ENCODE measurements around the gene SMAD2. TPM values are rescaled to one million over a fixed set of nuclear protein-coding genes. Genes with fewer than 3 reads are reported as not detected.

Gene SMAD2
- total and polyA plus RNA-seq, 2 of the 8 experiments (the other 6 are each of a cell fraction or from before 2014, with no cell fraction given): 28.4 to 124 TPM

- H2BK12ac ChIP-seq (ENCODE audit: low read depth, low read length): no peak overlapping the region
- no peaks in the 10 kb centered on the region for H3K23me2 ChIP-seq (ENCODE audit: low read depth, low read length)
- DNase-seq (ENCODE audit: low read depth in 1 of 2, low spot score in 2 of 2) (no peak), FAIRE-seq (no peak)
- peaks cover 7 to 9% of the 10 kb centered on the region in 2 experiments for H4K20me1 ChIP-seq (replicated peaks in 1 of 2; ENCODE audit: control insufficient read depth in 1 of 2, insufficient read depth in 2 of 2, low read length in 2 of 2)
- no peak overlapping the region for H3K18ac ChIP-seq (ENCODE audit: extremely low read depth, low read length)
- TF ChIP-seq HDAC6 (IDR thresholded peaks at IDR 0.05; ENCODE audit: low read depth, low read length) (no peak), ZNF274 (IDR thresholded peaks at IDR 0.05; ENCODE audit: borderline replicate concordance, extremely low read depth, low read length) (no peak), NANOG (IDR thresholded peaks at IDR 0.05; ENCODE audit: insufficient read depth, low read depth, low read length, poor library complexity, severe bottlenecking) (no peak), RAD21 (IDR thresholded peaks at IDR 0.05 in 1 of 2, conservative IDR thresholded peaks at IDR 0.05 in 1 of 2; ENCODE audit: low read depth in 2 of 2, low read length in 2 of 2) (no peak)
- H3K4me3 ChIP-seq (ENCODE audit: extremely low read depth in 1 of 4, insufficient read depth in 2 of 4, low read depth in 3 of 4, low read length in 4 of 4): no peak overlapping the region
- no peak overlapping the region for H2AK5ac ChIP-seq (ENCODE audit: low read depth, low read length)
- CTCF ChIA-PET (ENCODE audit: partially characterized antibody): interaction anchor here (0.9 to 1.5 kb wide), 3 partner anchors 36 to 127 kb away, joined by 3 to 5 read pairs (median 4); no protein-coding TSS in a partner anchor
- no peak overlapping the region for H2BK120ac ChIP-seq (replicated peaks; ENCODE audit: low read depth, low read length)
- H3K4me1 ChIP-seq (replicated peaks in 1 of 4; ENCODE audit: control insufficient read depth in 3 of 4, insufficient read depth in 4 of 4, low read length in 3 of 4): peaks cover 0 to 5% (median 1%) of the 10 kb centered on the region in 4 experiments; a peak in 2 of 7 replicates
- H3K4ac ChIP-seq (replicated peaks; ENCODE audit: insufficient read length, low read depth, low read length): no peak overlapping the region
- no peak overlapping the region for H4K8ac ChIP-seq (ENCODE audit: extremely low read depth, insufficient read depth, low read length)
- no peak overlapping the region for H3K23ac ChIP-seq (ENCODE audit: insufficient read length)
- no peak overlapping the region for H2BK20ac ChIP-seq (ENCODE audit: low read length)
- no peak overlapping the region for H4K5ac ChIP-seq (ENCODE audit: insufficient read length, low read depth, low read length)
- peaks cover 0 to 59% of the 10 kb centered on the region in 2 experiments; a peak in 2 of 4 replicates for H3K79me2 ChIP-seq (ENCODE audit: control insufficient read depth in 1 of 2, insufficient read depth in 2 of 2, low read length in 2 of 2)
- no peak overlapping the region for H4K91ac ChIP-seq (replicated peaks; ENCODE audit: insufficient read length, low read length)
- no peak overlapping the region for H3K4me2 ChIP-seq (ENCODE audit: insufficient read depth in 1 of 2, low read depth in 2 of 2, low read length in 2 of 2)
- H3K9ac ChIP-seq (replicated peaks in 1 of 4; ENCODE audit: extremely low read depth in 1 of 4, low read depth in 3 of 4, low read length in 3 of 4): no peak overlapping the region
- no peak overlapping the region for H2BK15ac ChIP-seq (ENCODE audit: low read length)
- WGBS, 2 experiments (ENCODE audit: extremely low coverage in 1 of 2, insufficient coverage in 1 of 2, insufficient read length in 1 of 2, insufficient replicate concordance in 2 of 2, low coverage in 1 of 2, low lambda C conversion rate in 2 of 2, missing lambda C conversion rate in 1 of 2): 90% methylated on average over 1 of the region's 1 CpG; no CpG with 5 or more reads in 1 of the 2 experiments
- H3K9me3 ChIP-seq (ENCODE audit: insufficient read depth in 2 of 2, low read depth in 1 of 2, low read length in 1 of 2): no peaks in the 10 kb centered on the region
- no peak overlapping the region for H3K14ac ChIP-seq (ENCODE audit: insufficient read length)
- H3K27me3 ChIP-seq (replicated peaks in 1 of 4; ENCODE audit: control insufficient read depth in 3 of 4, extremely low read depth in 1 of 4, insufficient read depth in 3 of 4, low read length in 3 of 4): no peaks in the 10 kb centered on the region
- H3K36me3 ChIP-seq (ENCODE audit: control insufficient read depth in 2 of 4, insufficient read depth in 4 of 4, low read length in 3 of 4): peaks cover 0 to 40% (median 8%) of the 10 kb centered on the region in 4 experiments; a peak in 4 of 8 replicates
- H3K79me1 ChIP-seq (ENCODE audit: low read depth, low read length): no peaks in the 10 kb centered on the region; the same call in 1 of the 2 replicates
- H3K56ac ChIP-seq (replicated peaks; ENCODE audit: insufficient read length, low read depth, low read length): no peak overlapping the region
- POLR2A ChIA-PET (ENCODE audit: partially characterized antibody): no interaction called here
- no peak overlapping the region for H2BK5ac ChIP-seq (ENCODE audit: low read depth, low read length)
- no peak overlapping the region for H3K27ac ChIP-seq (ENCODE audit: low read depth, low read length)
- H2AFZ ChIP-seq (ENCODE audit: low read length): no peak overlapping the region
Measured at GRCh38 chr18:47870605-47871004, 59.9 kb downstream of the SMAD2 start.
